Mesenchymal stem cell (in vitro differentiated cells and primary cell): ENCODE results near the gene MAN1C1.

ENCODE experiments used
- DNase-seq: peaks from one replicate; pipeline ENCODE4 v3.0.0-alpha.2; 2013
- H2AFZ ChIP-seq: one replicate; pipeline ENCODE4 v1.6.1; 2013; ENCODE audit warnings: low read depth, mild to moderate bottlenecking, control low read depth, inconsistent platforms, low read length, moderate library complexity
- H2AK5ac ChIP-seq: 2 replicates; pipeline ENCODE4 v1.6.1; 2013; ENCODE audit warnings: low read length, moderate library complexity, mild to moderate bottlenecking, inconsistent platforms; ENCODE audit not compliant: severe bottlenecking
- H2BK120ac ChIP-seq: one replicate; pipeline ENCODE4 v1.6.1; 2013; ENCODE audit warnings: low read depth, mild to moderate bottlenecking, inconsistent platforms, low read length, moderate library complexity
- H2BK12ac ChIP-seq, 2 experiments: one replicate each; pipeline ENCODE4 v1.6.1; 2013; ENCODE audit warnings: inconsistent platforms in 2 of 2, low read length in 2 of 2, mild to moderate bottlenecking in 2 of 2, moderate library complexity in 2 of 2, control low read depth in 1 of 2
- H2BK15ac ChIP-seq: one replicate; pipeline ENCODE4 v1.6.1; 2013; ENCODE audit warnings: mild to moderate bottlenecking, low read depth, inconsistent platforms; ENCODE audit not compliant: poor library complexity, severe bottlenecking
- H2BK5ac ChIP-seq: 2 replicates; pipeline ENCODE4 v1.6.1; 2013; ENCODE audit warnings: low read depth, mild to moderate bottlenecking, low read length, control low read depth, inconsistent platforms; ENCODE audit not compliant: poor library complexity, severe bottlenecking
- H3K14ac ChIP-seq, 2 experiments: one replicate each; pipeline ENCODE4 v1.6.1; 2013; ENCODE audit warnings: inconsistent platforms in 2 of 2, low read length in 2 of 2, control low read depth in 1 of 2, mild to moderate bottlenecking in 1 of 2, moderate library complexity in 1 of 2
- H3K18ac ChIP-seq, 2 experiments: one replicate each; pipeline ENCODE4 v1.6.1; 2013; ENCODE audit warnings: inconsistent platforms in 2 of 2, low read length in 2 of 2, control low read depth in 1 of 2, low read depth in 1 of 2, mild to moderate bottlenecking in 1 of 2
- H3K23ac ChIP-seq, 2 experiments: one replicate each; pipeline ENCODE4 v1.6.1; 2013; ENCODE audit warnings: inconsistent platforms in 2 of 2, low read length in 2 of 2, mild to moderate bottlenecking in 2 of 2, moderate library complexity in 2 of 2, control low read depth in 1 of 2
- H3K27ac ChIP-seq: 2 replicates; pipeline ENCODE4 v1.5.1; 2013; ENCODE audit warnings: mild to moderate bottlenecking, moderate library complexity, low read length, control low read depth, inconsistent platforms; ENCODE audit not compliant: poor library complexity, severe bottlenecking
- H3K27me3 ChIP-seq, 2 experiments: 2 replicates each; pipeline versions ENCODE4 v1.6.1 to v1.7.0; 2013; ENCODE audit warnings: low read length in 2 of 2, mild to moderate bottlenecking in 2 of 2, moderate library complexity in 2 of 2, control low read depth in 1 of 2, inconsistent platforms in 1 of 2; ENCODE audit not compliant: control insufficient read depth in 1 of 2, insufficient read depth in 1 of 2
- H3K36me3 ChIP-seq, 2 experiments: 2 replicates each; pipeline versions ENCODE4 v1.6.1 to v1.7.0; 2013; ENCODE audit warnings: low read length in 2 of 2, control low read depth in 1 of 2, inconsistent platforms in 1 of 2, low read depth in 1 of 2, mild to moderate bottlenecking in 1 of 2; ENCODE audit not compliant: insufficient read depth in 2 of 2, control insufficient read depth in 1 of 2
- H3K4ac ChIP-seq, 2 experiments: one replicate each; pipeline ENCODE4 v1.6.1; 2013; ENCODE audit warnings: inconsistent platforms in 2 of 2, low read length in 2 of 2, mild to moderate bottlenecking in 2 of 2, moderate library complexity in 2 of 2, control low read depth in 1 of 2, low read depth in 1 of 2
- H3K4me1 ChIP-seq: 2 replicates; pipeline ENCODE4 v1.6.1; 2013; ENCODE audit warnings: low read depth, low read length, control low read depth; ENCODE audit not compliant: control insufficient read depth, insufficient read depth
- H3K4me2 ChIP-seq: 2 replicates; pipeline ENCODE4 v1.6.1; 2013; ENCODE audit warnings: low read length, mild to moderate bottlenecking, inconsistent platforms; ENCODE audit not compliant: poor library complexity, severe bottlenecking
- H3K4me3 ChIP-seq, 2 experiments: 2 replicates each; pipeline versions ENCODE4 v1.5.1 to v1.7.0; 2013; ENCODE audit warnings: low read length in 2 of 2, mild to moderate bottlenecking in 2 of 2, control low read depth in 1 of 2, low read depth in 1 of 2; ENCODE audit not compliant: insufficient read depth in 1 of 2
- H3K79me1 ChIP-seq: replicated peaks from 2 replicates; pipeline ENCODE4 v1.6.1; 2013; ENCODE audit warnings: mild to moderate bottlenecking, control low read depth, low read length, inconsistent platforms; ENCODE audit not compliant: poor library complexity, severe bottlenecking
- H3K9ac ChIP-seq: 2 replicates; pipeline ENCODE4 v1.7.0; 2013; ENCODE audit warnings: mild to moderate bottlenecking, low read length, moderate library complexity
- H3K9me3 ChIP-seq: 2 replicates; pipeline ENCODE4 v1.7.0; 2013; ENCODE audit warnings: mild to moderate bottlenecking, low read length; ENCODE audit not compliant: control insufficient read depth
- H4K8ac ChIP-seq: one replicate; pipeline ENCODE4 v1.6.1; 2013; ENCODE audit warnings: inconsistent platforms, mild to moderate bottlenecking, low read length, moderate library complexity
- H4K91ac ChIP-seq: one replicate; pipeline ENCODE4 v1.6.1; 2013; ENCODE audit warnings: mild to moderate bottlenecking, low read length, inconsistent platforms
- WGBS: methylation state at CpG from one replicate; pipeline ENCODE4 v1.1.7; 2013; ENCODE audit warnings: mixed read lengths; 5-methylcytosine and 5-hydroxymethylcytosine counted together

Gene MAN1C1

GRCh38 chr1:25707280-25708016 lies 90.9 kb downstream of the MAN1C1 start:
- H3K23ac ChIP-seq, result no peak overlapping the region
- H4K8ac ChIP-seq, result peak overlapping the region; percentile 21
- peak overlapping the region in 1 of 2 experiments; percentile 58 for H3K4me3 ChIP-seq
- H2AFZ ChIP-seq, result no peak overlapping the region
- 53% methylated on average over 5 of the region's 6 CpGs for WGBS
- peaks cover 0 to 3% of the 10 kb centered on the region in 2 experiments for H3K27me3 ChIP-seq
- H2AK5ac ChIP-seq, result no peak overlapping the region
- H3K9me3 ChIP-seq, result no peaks in the 10 kb centered on the region
- H3K4ac ChIP-seq, result peak overlapping the region in 1 of 2 experiments; percentile 20
- peak; percentile 66 for DNase-seq
- peaks cover 2% of the 10 kb centered on the region for H3K4me1 ChIP-seq
- no peak overlapping the region for H4K91ac ChIP-seq
- no peaks in the 10 kb centered on the region for H3K79me1 ChIP-seq
- peak overlapping the region; percentile 64 for H2BK15ac ChIP-seq
- H3K4me2 ChIP-seq, result no peak overlapping the region
- peak overlapping the region; percentile 43 to 68 for H2BK12ac ChIP-seq
- no peak overlapping the region for H2BK5ac ChIP-seq
- peak overlapping the region; percentile 54 for H2BK120ac ChIP-seq
- peak overlapping the region; percentile 65 for H3K9ac ChIP-seq
- H3K27ac ChIP-seq, result no peak overlapping the region
- no peaks in the 10 kb centered on the region for H3K36me3 ChIP-seq
- peak overlapping the region; percentile 12 to 46 for H3K18ac ChIP-seq
- no peak overlapping the region for H3K14ac ChIP-seq

- peak; percentile 52 for DNase-seq
- Histone ChIP-seq H3K79me1 (no peaks in the 10 kb centered on the region), H4K8ac (no peak overlapping the region), H2BK120ac (peak overlapping the region; percentile 59), H2BK15ac (no peak overlapping the region), H2BK5ac (no peak overlapping the region), H3K9ac (no peak overlapping the region), H3K4me2 (no peak overlapping the region), H2AK5ac (peak overlapping the region; percentile 42), H3K18ac (peak overlapping the region; percentile 17 to 44), H3K27me3 (no peaks in the 10 kb centered on the region), H3K4me1 (peaks cover 2% of the 10 kb centered on the region), H3K4me3 (no peak overlapping the region), H3K36me3 (no peaks in the 10 kb centered on the region), H3K27ac (no peak overlapping the region), H4K91ac (peak overlapping the region; percentile 14), H2BK12ac (peak overlapping the region; percentile 16 to 51), H2AFZ (no peak overlapping the region), H3K23ac (no peak overlapping the region), H3K9me3 (no peaks in the 10 kb centered on the region), H3K4ac (peak overlapping the region; percentile 3 to 6), H3K14ac (no peak overlapping the region)
- 91% methylated on average over 5 of the region's 7 CpGs for WGBS
These were observed 94.2 kb downstream of the MAN1C1 start for GRCh38 chr1:25710583-25711347.

GRCh38 chr1:25711555-25712298 lies 95.1 kb downstream of the MAN1C1 start:
- H3K4me1 ChIP-seq, result peaks cover 2% of the 10 kb centered on the region
- no peak overlapping the region for H2BK15ac ChIP-seq
- H3K4me3 ChIP-seq, result no peak overlapping the region
- H4K8ac ChIP-seq, result no peak overlapping the region
- H4K91ac ChIP-seq, result no peak overlapping the region
- no peak overlapping the region for H3K4me2 ChIP-seq
- no peaks in the 10 kb centered on the region for H3K79me1 ChIP-seq
- no peak overlapping the region for H3K14ac ChIP-seq
- peaks cover 0 to 3% of the 10 kb centered on the region in 2 experiments for H3K27me3 ChIP-seq
- H3K36me3 ChIP-seq, result no peaks in the 10 kb centered on the region
- H3K18ac ChIP-seq, result peak overlapping the region; percentile 44 to 55
- no peak overlapping the region for H3K23ac ChIP-seq
- no peaks in the 10 kb centered on the region for H3K9me3 ChIP-seq
- H3K27ac ChIP-seq, result no peak overlapping the region
- H2BK12ac ChIP-seq, result peak overlapping the region in 1 of 2 experiments; percentile 16
- 68% methylated on average over 11 of the region's 16 CpGs for WGBS
- peak overlapping the region; percentile 9 for H3K9ac ChIP-seq
- DNase-seq, result peak; percentile 62
- no peak overlapping the region for H2BK5ac ChIP-seq
- no peak overlapping the region for H2AK5ac ChIP-seq
- peak overlapping the region; percentile 66 for H2BK120ac ChIP-seq
- H3K4ac ChIP-seq, result peak overlapping the region in 1 of 2 experiments; percentile 66
- no peak overlapping the region for H2AFZ ChIP-seq
